Keratinocyte (primary cell): ENCODE results near the gene HOXD1. TPM values are rescaled to one million over a fixed set of nuclear protein-coding genes. Genes with fewer than 3 reads are reported as not detected.

ENCODE experiments used
- DNase-seq: peaks from one replicate; pipeline ENCODE4 v3.0.0-alpha.2; 2011; ENCODE audit warnings: low read depth, missing footprints, low spot score
- FAIRE-seq: peaks from 2 replicates; lab custom pipeline; 2011; peaks lifted over from hg19 to GRCh38; lab: Jason Lieb, UNC
- H2AFZ ChIP-seq: 2 replicates; pipeline ENCODE4 v1.6.0; 2012; ENCODE audit warnings: low read length, control low read depth, inconsistent platforms; ENCODE audit not compliant: control insufficient read depth
- H3K27ac ChIP-seq: 2 replicates; pipeline ENCODE4 v1.5.1; 2011; ENCODE audit warnings: low read length; ENCODE audit not compliant: control insufficient read depth, insufficient read depth
- H3K27me3 ChIP-seq: 3 replicates; pipeline ENCODE4 v1.6.0; 2011; ENCODE audit warnings: low read length; ENCODE audit not compliant: control insufficient read depth, insufficient read depth; ENCODE audit errors: extremely low read depth
- H3K36me3 ChIP-seq, 2 experiments: 2 replicates in 1 of 2; 3 replicates in 1 of 2; pipeline ENCODE4 v1.5.1; 2011; ENCODE audit warnings: low read length in 2 of 2, mild to moderate bottlenecking in 1 of 2; ENCODE audit not compliant: control insufficient read depth in 2 of 2, insufficient read depth in 2 of 2; ENCODE audit errors: extremely low read depth in 1 of 2
- H3K4me1 ChIP-seq: 3 replicates; pipeline ENCODE4 v1.5.1; 2011; ENCODE audit warnings: low read length; ENCODE audit not compliant: control insufficient read depth, insufficient read depth; ENCODE audit errors: extremely low read depth
- H3K4me2 ChIP-seq: 3 replicates; pipeline ENCODE4 v1.6.0; 2011; ENCODE audit warnings: low read depth, low read length; ENCODE audit not compliant: control insufficient read depth, insufficient read depth; ENCODE audit errors: extremely low read depth
- H3K4me3 ChIP-seq, 3 experiments: fragments of 200-600 bp in 1 of 3; sonication (generic) in 1 of 3; 2 replicates in 2 of 3; 3 replicates in 1 of 3; pipeline ENCODE4 v1.5.1; 2011 to 2016; ENCODE audit warnings: low read length in 3 of 3, mild to moderate bottlenecking in 3 of 3, control low read depth in 2 of 3, inconsistent platforms in 1 of 3, low read depth in 1 of 3, mixed read lengths in 1 of 3, mixed run types in 1 of 3, moderate library complexity in 1 of 3; ENCODE audit not compliant: control insufficient read depth in 2 of 3, insufficient read depth in 2 of 3; ENCODE audit errors: extremely low read depth in 1 of 3
- H3K79me2 ChIP-seq: 2 replicates; pipeline ENCODE4 v1.6.0; 2012; ENCODE audit warnings: low read length; ENCODE audit not compliant: control insufficient read depth, insufficient read depth
- H3K9ac ChIP-seq: 3 replicates; pipeline ENCODE4 v1.6.0; 2011; ENCODE audit warnings: low read length; ENCODE audit not compliant: control insufficient read depth, insufficient read depth; ENCODE audit errors: extremely low read depth
- H3K9me1 ChIP-seq: 3 replicates; pipeline ENCODE4 v1.6.0; 2011; ENCODE audit warnings: low read length; ENCODE audit not compliant: control insufficient read depth, insufficient read depth; ENCODE audit errors: extremely low read depth
- H3K9me3 ChIP-seq: 2 replicates; pipeline ENCODE4 v1.5.1; 2012; ENCODE audit warnings: low read depth, low read length; ENCODE audit not compliant: control insufficient read depth
- H4K20me1 ChIP-seq: 3 replicates; pipeline ENCODE4 v1.6.0; 2011; ENCODE audit warnings: low read length; ENCODE audit not compliant: control insufficient read depth, insufficient read depth; ENCODE audit errors: extremely low read depth
- EZH2 ChIP-seq: IDR thresholded peaks from one replicate; pipeline ENCODE4 v1.6.1; 2012; ENCODE audit warnings: inconsistent platforms, mild to moderate bottlenecking, low read length, moderate library complexity
- dilution Hi-C: fragments of 300-500 bp; cut with MboI; formaldehyde crosslinking; loops from one replicate; pipeline ENCODE4 v1.7.0; 2020; ENCODE audit warnings: low sequenced_read_pairs; ENCODE audit not compliant: extremely low pct_ligation_motif_present
- polyA plus RNA-seq, 5 experiments: library from polyadenylated mRNA; depleted of rRNA in 3 of 5; stranded (reverse) in 3 of 5; stranded (forward) in 1 of 5; unstranded in 1 of 5; fragments of >200 nt; gene quantifications; 1 replicate in 1 of 5; 2 replicates in 3 of 5; 3 replicates in 1 of 5; pipeline versions ENCODE4 v1.2.1 to v1.2.3, GENCODE V29; 2011 to 2012; ENCODE audit warnings: missing spikeins in 2 of 5, low read depth in 1 of 5, low replicate concordance in 1 of 5
- TF ChIP-seq, protein P1 (sequence below), 3 experiments: IDR thresholded peaks in 1 of 3; conservative IDR thresholded peaks in 1 of 3; optimal IDR thresholded peaks in 1 of 3; 2 replicates in 2 of 3; 3 replicates in 1 of 3; pipeline versions ENCODE3 to v1.5.1; 2011; ENCODE audit warnings: low read length in 3 of 3, mild to moderate bottlenecking in 3 of 3, moderate library complexity in 2 of 3, control low read depth in 1 of 3, inconsistent platforms in 1 of 3; ENCODE audit not compliant: insufficient read depth in 2 of 3; ENCODE audit errors: extremely low read depth in 1 of 3

HOXD1 gene
- polyA plus RNA-seq, 1 donor (not counting 4 experiments of a cell fraction or from before 2014, with no cell fraction given), result not detected

- no peak for FAIRE-seq
- no peak overlapping the region for H3K4me3 ChIP-seq
Measured at GRCh38 chr2:176154576-176155252, 33.8 kb upstream of the HOXD1 start.

DNA sequence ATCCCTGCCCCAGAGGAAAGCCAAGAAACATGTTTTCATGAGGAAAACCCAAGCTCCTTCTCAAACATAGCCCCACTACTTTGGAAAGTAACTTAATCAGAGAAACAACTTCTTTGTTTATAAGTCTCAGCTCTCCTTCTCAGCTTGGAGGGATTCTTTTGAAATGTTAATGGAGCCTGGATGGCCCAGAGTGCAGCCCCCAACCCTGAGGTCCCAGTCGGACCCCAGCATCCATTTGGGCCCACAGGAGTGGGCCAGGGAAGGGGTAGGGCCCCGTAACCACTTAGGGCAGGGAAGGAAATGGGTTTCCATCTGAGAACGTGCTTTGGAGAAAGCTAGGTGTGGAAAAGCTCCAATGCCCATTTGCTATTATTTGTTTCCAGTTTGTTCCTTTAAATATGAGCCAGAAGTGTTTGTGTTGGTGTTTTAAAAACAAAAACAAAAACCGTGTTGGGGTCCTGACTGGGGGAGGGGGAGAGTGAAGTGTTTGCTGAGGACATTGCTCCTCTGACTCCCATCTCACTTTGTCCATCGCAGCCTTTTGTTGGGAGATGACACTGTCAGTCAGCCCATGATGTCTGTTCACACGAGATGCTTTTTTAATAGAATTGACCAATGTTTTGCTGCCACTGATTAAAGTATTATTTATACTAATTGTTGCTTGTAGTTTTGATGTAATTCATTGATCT is 33.0 kb upstream of the HOXD1 start:
- Histone ChIP-seq H3K27ac (no peak overlapping the region), H3K9me3 (no peaks in the 10 kb centered on the region), H3K9ac (no peak overlapping the region), H3K4me2 (no peak overlapping the region), H3K79me2 (no peaks in the 10 kb centered on the region), H3K9me1 (no peaks in the 10 kb centered on the region), H3K4me3 (no peak overlapping the region), H3K36me3 (no peaks in the 10 kb centered on the region), H2AFZ (no peak overlapping the region), H4K20me1 (no peaks in the 10 kb centered on the region), H3K27me3 (peaks cover 93% of the 10 kb centered on the region), H3K4me1 (no peaks in the 10 kb centered on the region)
- TF ChIP-seq EZH2, result no peak
- TF ChIP-seq, protein P1, sequence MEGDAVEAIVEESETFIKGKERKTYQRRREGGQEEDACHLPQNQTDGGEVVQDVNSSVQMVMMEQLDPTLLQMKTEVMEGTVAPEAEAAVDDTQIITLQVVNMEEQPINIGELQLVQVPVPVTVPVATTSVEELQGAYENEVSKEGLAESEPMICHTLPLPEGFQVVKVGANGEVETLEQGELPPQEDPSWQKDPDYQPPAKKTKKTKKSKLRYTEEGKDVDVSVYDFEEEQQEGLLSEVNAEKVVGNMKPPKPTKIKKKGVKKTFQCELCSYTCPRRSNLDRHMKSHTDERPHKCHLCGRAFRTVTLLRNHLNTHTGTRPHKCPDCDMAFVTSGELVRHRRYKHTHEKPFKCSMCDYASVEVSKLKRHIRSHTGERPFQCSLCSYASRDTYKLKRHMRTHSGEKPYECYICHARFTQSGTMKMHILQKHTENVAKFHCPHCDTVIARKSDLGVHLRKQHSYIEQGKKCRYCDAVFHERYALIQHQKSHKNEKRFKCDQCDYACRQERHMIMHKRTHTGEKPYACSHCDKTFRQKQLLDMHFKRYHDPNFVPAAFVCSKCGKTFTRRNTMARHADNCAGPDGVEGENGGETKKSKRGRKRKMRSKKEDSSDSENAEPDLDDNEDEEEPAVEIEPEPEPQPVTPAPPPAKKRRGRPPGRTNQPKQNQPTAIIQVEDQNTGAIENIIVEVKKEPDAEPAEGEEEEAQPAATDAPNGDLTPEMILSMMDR (optimal IDR thresholded peaks at IDR 0.05 in 1 of 3, IDR thresholded peaks at IDR 0.05 in 1 of 3, conservative IDR thresholded peaks at IDR 0.05 in 1 of 3; ENCODE audit: extremely low read depth in 1 of 3, insufficient read depth in 2 of 3, low read length in 3 of 3), result no peak
- FAIRE-seq (no peak), DNase-seq (no peak)
- dilution Hi-C loops, result loop anchor here (25.0 kb wide), 1 partner anchor 482 kb away; no protein-coding TSS in a partner anchor

More at GRCh38 chr2:176154576-176155252, 33.8 kb upstream of the HOXD1 start:
- dilution Hi-C loops, result loop anchor here (25.0 kb wide), 1 partner anchor 483 kb away; no protein-coding TSS in a partner anchor
- DNase-seq, result no peak
- Histone ChIP-seq H3K27me3 (peaks cover 93% of the 10 kb centered on the region), H4K20me1 (no peaks in the 10 kb centered on the region), H3K79me2 (no peaks in the 10 kb centered on the region), H3K27ac (no peak overlapping the region), H3K36me3 (no peaks in the 10 kb centered on the region), H2AFZ (no peak overlapping the region), H3K9me1 (no peaks in the 10 kb centered on the region), H3K4me1 (no peaks in the 10 kb centered on the region), H3K9ac (no peak overlapping the region), H3K9me3 (no peaks in the 10 kb centered on the region), H3K4me2 (no peak overlapping the region)
- TF ChIP-seq, protein P1 (optimal IDR thresholded peaks at IDR 0.05 in 1 of 3, IDR thresholded peaks at IDR 0.05 in 1 of 3, conservative IDR thresholded peaks at IDR 0.05 in 1 of 3; ENCODE audit: extremely low read depth in 1 of 3, insufficient read depth in 2 of 3, low read length in 3 of 3), result no peak
- no peak for TF ChIP-seq EZH2
